A549 (cell line): ENCODE results near the gene SASH1. TPM values are rescaled to one million over a fixed set of nuclear protein-coding genes. Genes with fewer than 3 reads are reported as not detected.

Source experiments
- ATAC-seq, 2 experiments: fragments of 200-7000 bp in 1 of 2; fragments of >200 bp in 1 of 2; cut with Nextera tagmentation in 1 of 2; cut with Tn5 transposase in 1 of 2; 3 replicates each; pipeline versions ENCODE4 v1.8.0 to v1.9.1; 2018 to 2020; ENCODE audit warnings: mild to moderate bottlenecking in 1 of 2, moderate library complexity in 1 of 2
- CTCF ChIA-PET: fragments of 300-600 bp; sonication (Branson Sonifier 250); formaldehyde crosslinking; extraction: SDS; loops from one replicate; lab custom pipeline; 2021; ENCODE audit warnings: antibody characterized with exemption, inconsistent platforms; lab: Yijun Ruan, JAX
- POLR2A ChIA-PET: fragments of 350-600 bp; formaldehyde crosslinking; extraction: SDS; loops from one replicate; lab custom pipeline; 2021; ENCODE audit warnings: antibody characterized with exemption, inconsistent platforms; lab: Yijun Ruan, JAX
- DNase-seq, 2 experiments: peaks; one replicate each; pipeline versions ENCODE4 v3.0.0 to v3.0.0-alpha.2; 2011 to 2016; ENCODE audit warnings: low read depth in 1 of 2, low spot score in 1 of 2
- FAIRE-seq: peaks from 2 replicates; lab custom pipeline; 2011; peaks lifted over from hg19 to GRCh38; lab: Jason Lieb, UNC
- H3K27ac ChIP-seq, 2 experiments: fragments of >200 bp; sonication (Bioruptor Twin); formaldehyde crosslinking; 3 replicates each; pipeline ENCODE4 v1.5.1; 2016 to 2017
- H3K4me1 ChIP-seq: fragments of >200 bp; sonication (Bioruptor Twin); formaldehyde crosslinking; 3 replicates; pipeline ENCODE4 v1.6.1; 2016
- H3K4me2 ChIP-seq: fragments of >200 bp; sonication (Bioruptor Twin); formaldehyde crosslinking; 3 replicates; pipeline ENCODE4 v1.6.1; 2016
- H3K4me3 ChIP-seq: fragments of >200 bp; sonication (Bioruptor Twin); formaldehyde crosslinking; 3 replicates; pipeline ENCODE4 v1.5.1; 2016
- H3K9me3 ChIP-seq: fragments of >200 bp; sonication (Bioruptor Twin); formaldehyde crosslinking; 3 replicates; pipeline ENCODE4 v1.6.1; 2016
- BHLHE40 ChIP-seq: IDR thresholded peaks from 2 replicates; pipeline ENCODE4 v1.6.1; 2012; ENCODE audit warnings: low read depth, low read length, inconsistent platforms
- CBX2 ChIP-seq: fragments of 200-600 bp; sonication (generic); IDR thresholded peaks from 2 replicates; pipeline ENCODE4 v1.6.1; 2016; ENCODE audit warnings: low read depth, mild to moderate bottlenecking, borderline replicate concordance
- CBX8 ChIP-seq: fragments of 200-600 bp; sonication (generic); IDR thresholded peaks from 2 replicates; pipeline ENCODE4 v1.6.1; 2016
- CHD2 ChIP-seq: fragments of 150-350 bp; IDR thresholded peaks from 2 replicates; pipeline ENCODE4 v1.6.1; 2014; ENCODE audit warnings: low read length; ENCODE audit not compliant: partially characterized antibody
- CHD4 ChIP-seq: fragments of 200-600 bp; sonication (generic); IDR thresholded peaks from 2 replicates; pipeline ENCODE4 v1.6.1; 2016; ENCODE audit warnings: antibody characterized with exemption, mild to moderate bottlenecking, borderline replicate concordance
- FOSB ChIP-seq: fragments of 250-450 bp; sonication (Bioruptor Pico); IDR thresholded peaks from 2 replicates; pipeline ENCODE4 v1.5.0; 2020; ENCODE audit warnings: mild to moderate bottlenecking, moderate library complexity
- FOSL2 ChIP-seq, 2 experiments: fragments of 450-650 bp in 1 of 2; fragments of >200 bp in 1 of 2; sonication (Bioruptor Twin) in 1 of 2; formaldehyde crosslinking; IDR thresholded peaks; 2 replicates each; pipeline versions ENCODE4 v1.5.0 to v1.6.1; 2016 to 2020; ENCODE audit warnings: mild to moderate bottlenecking in 1 of 2, moderate library complexity in 1 of 2
- HDAC2 ChIP-seq: fragments of 200-600 bp; sonication (generic); IDR thresholded peaks from 2 replicates; pipeline ENCODE4 v1.6.1; 2016
- HOXB5 ChIP-seq: fragments of 250-450 bp; sonication (Bioruptor Pico); IDR thresholded peaks from 2 replicates; pipeline ENCODE4 v1.5.0; 2020; ENCODE audit warnings: mild to moderate bottlenecking, moderate library complexity
- MAX ChIP-seq: IDR thresholded peaks from 2 replicates; pipeline ENCODE4 v1.6.1; 2012
- MAZ ChIP-seq: fragments of 150-350 bp; IDR thresholded peaks from 2 replicates; pipeline ENCODE4 v1.6.1; 2014; ENCODE audit warnings: antibody characterized with exemption, low read depth, low read length, borderline replicate concordance
- NFE2L2 ChIP-seq: fragments of 150-350 bp; conservative IDR thresholded peaks from 2 replicates; pipeline ENCODE4 v1.6.1; 2014; ENCODE audit warnings: low read length
- PBX3 ChIP-seq: IDR thresholded peaks from 2 replicates; pipeline ENCODE4 v1.6.1; 2012
- RAD21 ChIP-seq, 2 experiments: fragments of >200 bp in 1 of 2; sonication (Bioruptor Twin) in 1 of 2; formaldehyde crosslinking in 1 of 2; IDR thresholded peaks in 1 of 2; conservative IDR thresholded peaks in 1 of 2; 2 replicates in 1 of 2; 3 replicates in 1 of 2; pipeline ENCODE4 v1.6.1; 2012 to 2018; ENCODE audit warnings: inconsistent platforms in 1 of 2
- RFX5 ChIP-seq: fragments of 450-650 bp; IDR thresholded peaks from 2 replicates; pipeline ENCODE4 v1.7.1; 2014; ENCODE audit warnings: antibody characterized with exemption, mild to moderate bottlenecking, moderate library complexity
- RNF2 ChIP-seq: fragments of 200-600 bp; sonication (generic); IDR thresholded peaks from 2 replicates; pipeline ENCODE4 v1.6.1; 2016; ENCODE audit warnings: low read depth, mild to moderate bottlenecking, antibody characterized with exemption, moderate library complexity, borderline replicate concordance
- TFCP2L1 ChIP-seq: fragments of 250-450 bp; sonication (Bioruptor Pico); IDR thresholded peaks from 2 replicates; pipeline ENCODE4 v1.5.0; 2021; ENCODE audit warnings: mild to moderate bottlenecking
- ZC3H11A ChIP-seq: fragments of 450-650 bp; IDR thresholded peaks from 2 replicates; pipeline ENCODE4 v1.6.1; 2014; ENCODE audit warnings: antibody characterized with exemption, mild to moderate bottlenecking
- WGBS: methylation state at CpG from one replicate; pipeline ENCODE4 v1.1.6; 2017; ENCODE audit errors: missing lambda C conversion rate; 5-methylcytosine and 5-hydroxymethylcytosine counted together
- polyA plus RNA-seq, 4 experiments: library from polyadenylated mRNA; depleted of rRNA in 3 of 4; stranded (reverse); fragments of >200 nt; fragmentation: RNase III in 1 of 4; extraction: RNeasy Plus Mini Kit Qiagen cat#74134 plus additional on column Dnase treatment in 1 of 4; gene quantifications; 2 replicates in 3 of 4; 3 replicates in 1 of 4; pipeline ENCODE4 v1.2.3, GENCODE V29; 2011 to 2017
- TF ChIP-seq, protein P1 (sequence below): fragments of 200-600 bp; sonication (generic); IDR thresholded peaks from 2 replicates; pipeline ENCODE4 v1.6.1; 2016; ENCODE audit warnings: antibody characterized with exemption, mild to moderate bottlenecking, moderate library complexity
- TF ChIP-seq, protein P2 (sequence below): fragments of >200 bp; sonication (Bioruptor Twin); formaldehyde crosslinking; IDR thresholded peaks from 3 replicates; pipeline ENCODE4 v1.5.1; 2016
- TF ChIP-seq, protein P3 (sequence below): fragments of 250-450 bp; sonication (Bioruptor Pico); IDR thresholded peaks from 2 replicates; pipeline ENCODE4 v1.5.0; 2021; ENCODE audit warnings: mild to moderate bottlenecking, moderate library complexity, borderline replicate concordance

Gene SASH1
- polyA plus RNA-seq, 2 of the 4 experiments (the other 2 are of a cell fraction), result 2.5 to 3.0 TPM

GRCh38 chr6:148438632-148439031 lies 96.0 kb downstream of the SASH1 start:
- 90% methylated on average over 7 of the region's 7 CpGs for WGBS
- TF ChIP-seq CHD2 (no peak), BHLHE40 (no peak), RFX5 (no peak), ZC3H11A (no peak), FOSB (CRISPR knock-in tag) (no peak), PBX3 (no peak)
- POLR2A ChIA-PET, result no interaction called here
- Histone ChIP-seq H3K27ac (no peak overlapping the region), H3K4me3 (no peak overlapping the region), H3K9me3 (no peaks in the 10 kb centered on the region), H3K4me1 (peaks cover 25% of the 10 kb centered on the region; the same call in 2 of the 3 replicates), H3K4me2 (no peak overlapping the region)
- no peak for FAIRE-seq
- CTCF ChIA-PET, result no interaction called here
- DNase-seq, result no peak
- ATAC-seq, result no peak

DNA sequence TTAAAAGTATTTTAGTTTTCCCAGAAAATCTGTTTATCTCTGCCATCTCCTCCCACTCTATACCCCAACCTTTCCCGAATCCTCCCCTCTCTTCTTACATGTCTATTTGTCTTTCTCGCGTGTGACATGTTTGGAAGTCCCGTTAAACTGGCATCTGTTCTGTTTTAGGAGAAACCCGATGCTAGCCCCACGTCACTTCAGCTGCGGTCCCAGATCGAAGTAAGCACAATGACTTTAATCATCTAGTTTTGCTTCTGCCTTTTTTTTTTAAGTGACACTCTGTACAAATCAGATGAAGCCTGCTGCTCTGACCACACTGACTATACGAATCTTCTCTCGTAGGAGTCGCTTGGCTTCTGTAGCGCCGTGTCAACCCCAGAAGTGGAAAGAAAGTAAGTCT lies 97.4 kb downstream of the SASH1 start:
- Histone ChIP-seq H3K4me3 (no peak overlapping the region), H3K27ac (peak overlapping the region; percentile 80 to 87; a peak in 3 of 6 replicates), H3K9me3 (no peaks in the 10 kb centered on the region), H3K4me1 (peaks cover 25% of the 10 kb centered on the region; the same call in 2 of the 3 replicates), H3K4me2 (no peak overlapping the region)
- no peak for DNase-seq
- CTCF ChIA-PET, result no interaction called here
- POLR2A ChIA-PET, result no interaction called here
- TF ChIP-seq FOSL2 (IDR thresholded peaks at IDR 0.05) (no peak), FOSL2 (CRISPR knock-in tag; IDR thresholded peaks at IDR 0.05) (no peak), CHD4 (no peak), PBX3 (no peak), RAD21 (conservative IDR thresholded peaks at IDR 0.05 in 1 of 2, IDR thresholded peaks at IDR 0.05 in 1 of 2) (no peak), RFX5 (no peak)
- TF ChIP-seq, protein P1, sequence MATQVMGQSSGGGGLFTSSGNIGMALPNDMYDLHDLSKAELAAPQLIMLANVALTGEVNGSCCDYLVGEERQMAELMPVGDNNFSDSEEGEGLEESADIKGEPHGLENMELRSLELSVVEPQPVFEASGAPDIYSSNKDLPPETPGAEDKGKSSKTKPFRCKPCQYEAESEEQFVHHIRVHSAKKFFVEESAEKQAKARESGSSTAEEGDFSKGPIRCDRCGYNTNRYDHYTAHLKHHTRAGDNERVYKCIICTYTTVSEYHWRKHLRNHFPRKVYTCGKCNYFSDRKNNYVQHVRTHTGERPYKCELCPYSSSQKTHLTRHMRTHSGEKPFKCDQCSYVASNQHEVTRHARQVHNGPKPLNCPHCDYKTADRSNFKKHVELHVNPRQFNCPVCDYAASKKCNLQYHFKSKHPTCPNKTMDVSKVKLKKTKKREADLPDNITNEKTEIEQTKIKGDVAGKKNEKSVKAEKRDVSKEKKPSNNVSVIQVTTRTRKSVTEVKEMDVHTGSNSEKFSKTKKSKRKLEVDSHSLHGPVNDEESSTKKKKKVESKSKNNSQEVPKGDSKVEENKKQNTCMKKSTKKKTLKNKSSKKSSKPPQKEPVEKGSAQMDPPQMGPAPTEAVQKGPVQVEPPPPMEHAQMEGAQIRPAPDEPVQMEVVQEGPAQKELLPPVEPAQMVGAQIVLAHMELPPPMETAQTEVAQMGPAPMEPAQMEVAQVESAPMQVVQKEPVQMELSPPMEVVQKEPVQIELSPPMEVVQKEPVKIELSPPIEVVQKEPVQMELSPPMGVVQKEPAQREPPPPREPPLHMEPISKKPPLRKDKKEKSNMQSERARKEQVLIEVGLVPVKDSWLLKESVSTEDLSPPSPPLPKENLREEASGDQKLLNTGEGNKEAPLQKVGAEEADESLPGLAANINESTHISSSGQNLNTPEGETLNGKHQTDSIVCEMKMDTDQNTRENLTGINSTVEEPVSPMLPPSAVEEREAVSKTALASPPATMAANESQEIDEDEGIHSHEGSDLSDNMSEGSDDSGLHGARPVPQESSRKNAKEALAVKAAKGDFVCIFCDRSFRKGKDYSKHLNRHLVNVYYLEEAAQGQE, result no peak
- TF ChIP-seq, protein P2, sequence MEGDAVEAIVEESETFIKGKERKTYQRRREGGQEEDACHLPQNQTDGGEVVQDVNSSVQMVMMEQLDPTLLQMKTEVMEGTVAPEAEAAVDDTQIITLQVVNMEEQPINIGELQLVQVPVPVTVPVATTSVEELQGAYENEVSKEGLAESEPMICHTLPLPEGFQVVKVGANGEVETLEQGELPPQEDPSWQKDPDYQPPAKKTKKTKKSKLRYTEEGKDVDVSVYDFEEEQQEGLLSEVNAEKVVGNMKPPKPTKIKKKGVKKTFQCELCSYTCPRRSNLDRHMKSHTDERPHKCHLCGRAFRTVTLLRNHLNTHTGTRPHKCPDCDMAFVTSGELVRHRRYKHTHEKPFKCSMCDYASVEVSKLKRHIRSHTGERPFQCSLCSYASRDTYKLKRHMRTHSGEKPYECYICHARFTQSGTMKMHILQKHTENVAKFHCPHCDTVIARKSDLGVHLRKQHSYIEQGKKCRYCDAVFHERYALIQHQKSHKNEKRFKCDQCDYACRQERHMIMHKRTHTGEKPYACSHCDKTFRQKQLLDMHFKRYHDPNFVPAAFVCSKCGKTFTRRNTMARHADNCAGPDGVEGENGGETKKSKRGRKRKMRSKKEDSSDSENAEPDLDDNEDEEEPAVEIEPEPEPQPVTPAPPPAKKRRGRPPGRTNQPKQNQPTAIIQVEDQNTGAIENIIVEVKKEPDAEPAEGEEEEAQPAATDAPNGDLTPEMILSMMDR, result no peak
- over 99% methylated on average over 13 of the region's 13 CpGs for WGBS
- no peak for ATAC-seq
- FAIRE-seq, result no peak

DNA sequence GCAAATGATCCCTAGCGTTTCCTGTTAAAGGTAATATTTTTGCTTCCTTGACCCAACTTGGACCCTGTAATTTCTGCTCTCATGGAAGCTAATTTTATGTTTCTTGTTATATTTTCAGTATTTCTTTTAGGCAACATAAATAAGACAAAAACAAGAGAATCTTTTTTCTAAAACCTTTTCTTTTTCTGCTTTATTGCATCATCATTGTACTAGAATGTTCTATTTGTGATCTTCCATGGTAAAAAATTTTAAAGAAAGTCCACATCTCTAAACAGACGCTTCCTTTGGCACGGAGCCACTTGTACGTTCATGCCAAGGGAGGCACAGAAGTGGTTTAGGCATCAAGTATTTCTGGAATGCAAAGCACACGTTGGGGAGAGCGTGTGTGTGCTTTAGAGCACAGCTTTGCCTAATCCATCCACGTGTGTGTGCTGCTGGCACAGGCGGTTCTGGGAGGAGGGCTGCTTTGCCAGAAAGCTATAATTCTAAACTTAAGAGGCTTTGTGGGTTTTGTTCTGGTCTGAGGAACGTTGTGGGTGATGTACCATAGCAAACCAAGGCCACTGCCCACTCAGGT lies 98.3 kb downstream of the SASH1 start:
- WGBS, result 11% methylated on average over 8 of the region's 9 CpGs
- ChIA-PET CTCF (interaction anchor here (0.6 to 1.5 kb wide), 3 partner anchors 15 to 263 kb away, joined by 3 to 4 read pairs (median 3); no protein-coding TSS in a partner anchor), POLR2A (no interaction called here)
- H3K4me1 ChIP-seq, result peaks cover 21% of the 10 kb centered on the region; the same call in 2 of the 3 replicates
- FAIRE-seq (no peak), DNase-seq (peak; percentile 24 to 77), ATAC-seq (peak; percentile 97 to 98)
- peak overlapping the region; percentile 80 to 87 for H3K27ac ChIP-seq
- H3K4me2 ChIP-seq, result peak overlapping the region; percentile 77
- H3K4me3 ChIP-seq, result no peak overlapping the region
- H3K9me3 ChIP-seq, result no peaks in the 10 kb centered on the region
- no peak for TF ChIP-seq FOSB (CRISPR knock-in tag)
- TF ChIP-seq HDAC2, result no peak
- no peak for TF ChIP-seq TFCP2L1
- peak; percentile 91 for TF ChIP-seq MAX
- no peak for TF ChIP-seq ZC3H11A
- no peak for TF ChIP-seq CBX2
- TF ChIP-seq HOXB5 (CRISPR knock-in tag), result 0 out of 2 replicates have a peak, but pooled peaks have one; percentile 32
- no peak for TF ChIP-seq RNF2
- TF ChIP-seq RAD21 (conservative IDR thresholded peaks at IDR 0.05 in 1 of 2, IDR thresholded peaks at IDR 0.05 in 1 of 2), result no peak
- TF ChIP-seq NFE2L2, result no peak
- TF ChIP-seq, protein P3, sequence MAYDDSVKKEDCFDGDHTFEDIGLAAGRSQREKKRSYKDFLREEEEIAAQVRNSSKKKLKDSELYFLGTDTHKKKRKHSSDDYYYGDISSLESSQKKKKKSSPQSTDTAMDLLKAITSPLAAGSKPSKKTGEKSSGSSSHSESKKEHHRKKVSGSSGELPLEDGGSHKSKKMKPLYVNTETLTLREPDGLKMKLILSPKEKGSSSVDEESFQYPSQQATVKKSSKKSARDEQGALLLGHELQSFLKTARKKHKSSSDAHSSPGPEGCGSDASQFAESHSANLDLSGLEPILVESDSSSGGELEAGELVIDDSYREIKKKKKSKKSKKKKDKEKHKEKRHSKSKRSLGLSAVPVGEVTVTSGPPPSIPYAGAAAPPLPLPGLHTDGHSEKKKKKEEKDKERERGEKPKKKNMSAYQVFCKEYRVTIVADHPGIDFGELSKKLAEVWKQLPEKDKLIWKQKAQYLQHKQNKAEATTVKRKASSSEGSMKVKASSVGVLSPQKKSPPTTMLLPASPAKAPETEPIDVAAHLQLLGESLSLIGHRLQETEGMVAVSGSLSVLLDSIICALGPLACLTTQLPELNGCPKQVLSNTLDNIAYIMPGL (CRISPR knock-in tag), result no peak
- no peak for TF ChIP-seq CBX8
- no peak for TF ChIP-seq MAZ
